Activated B cell treated with CpG ODN at 0.5 μM for 24 hours (primary cell): Measurements from ENCODE around the gene GNG7. TPM values are rescaled to one million over a fixed set of nuclear protein-coding genes. Genes with fewer than 3 reads are reported as not detected.

ENCODE experiments used
- ATAC-seq: fragments of 200-7000 bp; cut with Tn5 transposase; one replicate; pipeline ENCODE4 v1.10.0; 2021; ENCODE audit warnings: low read depth, mild to moderate bottlenecking, moderate library complexity
- CTCF ChIA-PET: fragments of 350-600 bp; sonication (Branson Sonifier 250); formaldehyde crosslinking; loops from one replicate; lab custom pipeline; 2021; ENCODE audit warnings: antibody characterized with exemption; lab: Charles Lee
- POLR2A ChIA-PET: fragments of 350-600 bp; sonication (Branson Sonifier 250); formaldehyde crosslinking; loops from one replicate; lab custom pipeline; 2021; ENCODE audit warnings: antibody characterized with exemption; lab: Charles Lee
- DNase-seq: peaks from one replicate; pipeline ENCODE4 v3.0.0; 2022
- H3K27ac Mint-ChIP-seq: one replicate; pipeline ENCODE4 v1.8.0; 2020; ENCODE audit warnings: mixed read lengths
- H3K27me3 Mint-ChIP-seq: one replicate; pipeline ENCODE4 v1.8.0; 2021; ENCODE audit warnings: mixed read lengths
- H3K36me3 Mint-ChIP-seq: one replicate; pipeline ENCODE4 v1.8.0; 2021; ENCODE audit warnings: low read depth, mixed read lengths
- H3K4me1 Mint-ChIP-seq: one replicate; pipeline ENCODE4 v1.8.0; 2021; ENCODE audit warnings: mixed read lengths
- H3K4me3 Mint-ChIP-seq: one replicate; pipeline ENCODE4 v1.8.0; 2020; ENCODE audit warnings: mild to moderate bottlenecking, mixed read lengths
- H3K9me3 Mint-ChIP-seq: one replicate; pipeline ENCODE4 v1.8.0; 2020; ENCODE audit warnings: mixed read lengths
- CTCF ChIP-seq: fragments of 200-600 bp; IDR thresholded peaks from one replicate; pipeline ENCODE4 v1.8.0; 2022; ENCODE audit warnings: antibody characterized with exemption, mild to moderate bottlenecking
- intact Hi-C: fragments of 100-400 bp; cut with micrococcal nuclease; formaldehyde crosslinking; loops from one replicate; pipeline ENCODE4 v1.15.1; 2024
- total RNA-seq: library from RNA; stranded (reverse); gene quantifications from 2 replicates; pipeline ENCODE4 v1.2.3, GENCODE V29; 2022

The GNG7 gene
- total RNA-seq, 1 donor from 2014 or later = 35.4 TPM

DNA sequence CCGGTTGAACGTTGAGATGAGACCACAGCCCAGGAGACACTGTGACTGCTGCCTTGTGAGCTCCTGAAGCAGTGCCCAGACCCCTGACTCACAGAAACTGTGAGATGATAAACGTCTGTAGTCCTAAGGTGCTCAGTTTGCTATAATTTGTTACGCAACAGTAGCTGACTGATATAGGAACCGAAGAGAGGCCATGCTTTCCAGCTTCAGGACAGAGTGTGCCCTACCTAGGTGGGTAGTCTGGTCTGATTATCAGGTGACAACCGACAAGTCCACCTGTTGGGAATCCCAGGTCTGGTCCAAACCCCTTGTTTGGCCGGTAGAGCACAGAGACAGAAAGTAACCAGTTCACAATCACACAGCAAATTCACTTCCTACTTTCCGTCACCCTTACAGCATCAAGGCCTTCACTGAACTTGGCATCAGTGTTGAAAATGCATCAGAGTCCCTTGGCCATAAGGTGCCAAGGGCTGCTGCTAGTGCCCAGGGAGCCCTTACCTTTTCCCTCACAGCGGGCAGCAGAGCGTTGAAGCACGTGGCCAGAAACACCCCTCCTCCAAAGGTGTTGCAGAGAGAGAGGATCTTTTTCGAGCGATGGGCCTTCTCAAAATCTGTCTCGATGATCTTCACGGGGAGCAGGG is 34.2 kb upstream of the GNG7 start:
- peaks cover 35% of the 10 kb centered on the region for H3K4me1 Mint-ChIP-seq
- POLR2A ChIA-PET = interaction anchor here (0.6 to 2.1 kb wide), 3 partner anchors 34 to 458 kb away, joined by 3 to 8 read pairs (median 7); partner anchors contain the start of gene GNG7
- no peak for DNase-seq
- H3K36me3 Mint-ChIP-seq = peaks cover 51% of the 10 kb centered on the region
- ATAC-seq = no peak
- no peaks in the 10 kb centered on the region for H3K9me3 Mint-ChIP-seq
- H3K27ac Mint-ChIP-seq = no peak overlapping the region
- intact Hi-C loops = no loop called here
- CTCF ChIA-PET = no interaction called here
- H3K27me3 Mint-ChIP-seq = peaks cover under 1% of the 10 kb centered on the region
- H3K4me3 Mint-ChIP-seq = no peak overlapping the region
- TF ChIP-seq CTCF = no peak

DNA sequence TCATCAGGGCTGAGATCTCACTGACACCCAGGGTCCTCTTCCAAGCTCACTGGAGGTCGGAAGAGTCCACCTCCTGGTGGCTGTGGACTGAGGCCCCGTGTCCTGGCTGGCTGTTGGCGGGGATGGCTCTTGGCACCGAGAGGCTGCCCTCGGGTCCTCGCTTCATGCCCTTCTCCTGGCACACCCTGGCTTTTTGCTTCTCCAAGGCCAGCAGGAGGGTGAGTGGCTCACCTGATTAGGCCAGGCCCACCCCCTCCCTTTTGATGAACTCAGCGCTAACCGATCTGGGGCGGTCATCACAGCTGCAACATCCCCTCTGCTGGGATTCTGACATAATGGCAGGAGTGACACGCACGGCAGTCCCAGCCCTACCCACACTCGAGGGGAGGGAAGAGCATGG is 32.9 kb upstream of the GNG7 start:
- Mint-ChIP-seq H3K4me3 (no peak overlapping the region), H3K36me3 (peaks cover 54% of the 10 kb centered on the region), H3K9me3 (no peaks in the 10 kb centered on the region), H3K4me1 (peaks cover 35% of the 10 kb centered on the region), H3K27ac (no peak overlapping the region), H3K27me3 (no peaks in the 10 kb centered on the region)
- no peak for ATAC-seq
- no peak for TF ChIP-seq CTCF
- intact Hi-C loops = no loop called here
- ChIA-PET CTCF (interaction anchor here (1.2 kb wide), 1 partner anchor 37 kb away, joined by 3 read pairs; no protein-coding TSS in a partner anchor), POLR2A (interaction anchor here (2.1 kb wide), 1 partner anchor 33 kb away, joined by 8 read pairs; the partner anchor contains the start of gene GNG7)
- no peak for DNase-seq

DNA sequence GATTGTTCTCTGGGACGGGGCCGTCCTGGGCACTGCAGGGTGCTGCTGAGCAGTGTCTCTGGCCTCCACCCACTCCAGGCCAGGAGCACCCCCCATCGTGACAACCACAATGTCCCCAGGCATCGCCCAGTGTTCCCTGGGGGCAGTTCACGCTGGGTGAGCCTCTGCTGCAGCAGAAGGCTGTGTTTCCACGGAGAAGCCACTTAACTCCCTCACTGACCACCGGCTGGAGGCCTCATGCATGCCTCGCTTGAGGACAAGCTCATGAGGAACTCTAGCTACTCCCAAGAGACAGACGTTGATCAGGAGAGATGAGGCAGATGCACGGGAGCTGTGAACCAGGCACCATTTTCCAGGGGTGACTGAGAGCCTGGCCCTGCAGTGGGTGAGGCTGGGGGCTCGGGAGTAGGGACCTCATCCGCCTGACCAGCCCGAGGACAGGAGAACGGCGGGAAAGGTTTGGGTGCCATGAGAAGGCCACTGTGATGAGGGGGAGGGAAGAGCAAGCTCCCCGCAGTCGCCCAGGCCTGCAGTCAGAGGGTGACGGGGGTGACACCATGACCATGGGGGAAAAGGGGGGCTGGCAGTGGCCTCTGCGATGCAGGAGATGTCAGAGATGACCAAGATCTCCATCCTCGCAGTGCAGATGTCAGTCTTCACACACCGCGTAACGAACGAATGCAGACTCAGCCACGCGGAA is 32.2 kb upstream of the GNG7 start:
- peaks cover 30% of the 10 kb centered on the region for H3K4me1 Mint-ChIP-seq
- ChIA-PET POLR2A (interaction anchor here (2.1 kb wide), 1 partner anchor 32 kb away, joined by 8 read pairs; the partner anchor contains the start of gene GNG7), CTCF (interaction anchor here (1.2 kb wide), 1 partner anchor 36 kb away, joined by 3 read pairs; no protein-coding TSS in a partner anchor)
- no peak overlapping the region for H3K27ac Mint-ChIP-seq
- peak; percentile 13 for ATAC-seq
- DNase-seq = no peak
- no peaks in the 10 kb centered on the region for H3K27me3 Mint-ChIP-seq
- TF ChIP-seq CTCF = no peak
- peaks cover 54% of the 10 kb centered on the region for H3K36me3 Mint-ChIP-seq
- intact Hi-C loops = no loop called here
- H3K4me3 Mint-ChIP-seq = no peak overlapping the region
- H3K9me3 Mint-ChIP-seq = no peaks in the 10 kb centered on the region

GRCh38 chr19:2733930-2734588 is 31.6 kb upstream of the GNG7 start:
- TF ChIP-seq CTCF = no peak
- intact Hi-C loops = no loop called here
- DNase-seq (no peak), ATAC-seq (no peak)
- POLR2A ChIA-PET = no interaction called here
- no peak overlapping the region for H3K27ac Mint-ChIP-seq
- no peaks in the 10 kb centered on the region for H3K27me3 Mint-ChIP-seq
- CTCF ChIA-PET = interaction anchor here (1.2 kb wide), 1 partner anchor 35 kb away, joined by 3 read pairs; no protein-coding TSS in a partner anchor
- no peak overlapping the region for H3K4me3 Mint-ChIP-seq
- H3K9me3 Mint-ChIP-seq = no peaks in the 10 kb centered on the region
- peaks cover 28% of the 10 kb centered on the region for H3K4me1 Mint-ChIP-seq
- peaks cover 54% of the 10 kb centered on the region for H3K36me3 Mint-ChIP-seq

DNA sequence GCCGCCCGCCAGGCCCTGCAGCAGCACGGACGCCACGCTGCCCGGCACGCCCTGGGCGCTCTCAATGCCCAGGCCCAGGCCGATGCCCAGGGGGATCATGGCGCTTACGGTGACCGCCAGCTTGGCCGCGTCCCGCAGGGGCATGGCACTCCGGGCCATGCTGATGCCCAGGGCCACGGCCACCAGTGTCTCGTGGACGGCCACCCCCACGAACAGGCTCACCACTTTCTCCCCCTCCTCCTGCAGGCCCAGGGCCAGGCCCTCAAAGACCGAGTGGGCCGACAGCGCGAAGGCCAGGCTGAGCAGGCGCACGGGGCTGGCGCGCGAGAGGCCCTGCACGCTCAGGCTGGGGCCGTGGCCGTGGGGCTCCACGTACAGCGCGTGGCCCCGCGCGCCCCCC is 30.4 kb upstream of the GNG7 start:
- ChIA-PET CTCF (no interaction called here), POLR2A (no interaction called here)
- peaks cover 26% of the 10 kb centered on the region for H3K4me1 Mint-ChIP-seq
- no peaks in the 10 kb centered on the region for H3K9me3 Mint-ChIP-seq
- no peak for ATAC-seq
- H3K4me3 Mint-ChIP-seq = no peak overlapping the region
- no peak for DNase-seq
- TF ChIP-seq CTCF = no peak
- no peaks in the 10 kb centered on the region for H3K27me3 Mint-ChIP-seq
- intact Hi-C loops = no loop called here
- H3K27ac Mint-ChIP-seq = no peak overlapping the region
- peaks cover 49% of the 10 kb centered on the region for H3K36me3 Mint-ChIP-seq
